Activated T-helper 2 cell treated with anti-CD3 and anti-CD28 coated beads, Interferon-gamma antibody, Interleukin-2, Interleukin-4, amounts not matched to agents 10 μg/mL and 5 μg/mL and 100 μg/mL, durations not matched to agents 14 hours and 24 hours and 36 hours (primary cell): ENCODE measurements around the gene PSKH1. TPM values are rescaled to one million over a fixed set of nuclear protein-coding genes. Genes with fewer than 3 reads are reported as not detected.

Experiments used
- DNase-seq: peaks from one replicate; pipeline ENCODE4 v3.0.0; 2021; ENCODE audit warnings: low spot score
- H3K27ac Mint-ChIP-seq: one replicate; pipeline ENCODE4 v1.8.0; 2021; ENCODE audit warnings: mixed read lengths
- H3K27me3 Mint-ChIP-seq: one replicate; pipeline ENCODE4 v1.8.0; 2021; ENCODE audit warnings: low read depth, mixed read lengths
- H3K36me3 Mint-ChIP-seq: one replicate; pipeline ENCODE4 v1.8.0; 2021; ENCODE audit warnings: low read depth, mixed read lengths
- H3K4me1 Mint-ChIP-seq: one replicate; pipeline ENCODE4 v1.8.0; 2021; ENCODE audit warnings: low read depth, mixed read lengths
- H3K4me3 Mint-ChIP-seq: one replicate; pipeline ENCODE4 v1.8.0; 2021; ENCODE audit warnings: low read depth, mild to moderate bottlenecking, moderate library complexity, mixed read lengths
- H3K9me3 Mint-ChIP-seq: one replicate; pipeline ENCODE4 v1.8.0; 2021; ENCODE audit warnings: mixed read lengths
- intact Hi-C: fragments of 100-400 bp; cut with micrococcal nuclease; formaldehyde crosslinking; loops from one replicate; pipeline ENCODE4 v1.15.1; 2023
- total RNA-seq: library from RNA; stranded (reverse); gene quantifications from 2 replicates; pipeline ENCODE4 v1.2.3, GENCODE V29; 2022

The PSKH1 gene
- total RNA-seq: 15.5 and 16.5 TPM in 2 replicates

- Mint-ChIP-seq H3K9me3 (no peaks in the 10 kb centered on the region), H3K4me3 (peak within 1 kb of the TSS; percentile 97), H3K36me3 (no peaks in the 10 kb centered on the region), H3K27me3 (no peaks in the 10 kb centered on the region), H3K27ac (peak within 1 kb of the TSS; percentile 91), H3K4me1 (peaks cover 19% of the 10 kb centered on the region)
- DNase-seq: peak; percentile 90
- intact Hi-C loops: loop anchor here (2.0 kb wide), 1 partner anchor 42 kb away; no protein-coding TSS in a partner anchor
Measured at GRCh38 chr16:67892899-67893742, at the start of gene PSKH1. PSKH1 (plus strand) TSS chr16:67893254; CDS start chr16:67908750, 15,496 bp downstream.

GRCh38 chr16:67843343-67843765 lies 49.7 kb upstream of the PSKH1 start:
- H3K4me3 Mint-ChIP-seq: peak overlapping the region; percentile 88
- peaks cover 19% of the 10 kb centered on the region for H3K36me3 Mint-ChIP-seq
- intact Hi-C loops: loop anchor here (10.0 kb wide), 1 partner anchor 599 kb away; the partner anchor contains the start of genes FHOD1 and SLC9A5
- no peak for DNase-seq
- H3K4me1 Mint-ChIP-seq: peaks cover 34% of the 10 kb centered on the region
- peak overlapping the region; percentile 85 for H3K27ac Mint-ChIP-seq
- no peaks in the 10 kb centered on the region for H3K27me3 Mint-ChIP-seq
- H3K9me3 Mint-ChIP-seq: no peaks in the 10 kb centered on the region

GRCh38 chr16:67844497-67844896 lies 48.6 kb upstream of the PSKH1 start:
- Mint-ChIP-seq H3K27me3 (no peaks in the 10 kb centered on the region), H3K4me3 (peak overlapping the region; percentile 88), H3K9me3 (no peaks in the 10 kb centered on the region), H3K4me1 (peaks cover 38% of the 10 kb centered on the region), H3K27ac (peak overlapping the region; percentile 1), H3K36me3 (peaks cover 23% of the 10 kb centered on the region)
- intact Hi-C loops: loop anchor here (10.0 kb wide), 1 partner anchor 600 kb away; the partner anchor contains the start of genes FHOD1 and SLC9A5
- DNase-seq: no peak

- Mint-ChIP-seq H3K4me3 (peak overlapping the region; percentile 93), H3K27me3 (no peaks in the 10 kb centered on the region), H3K4me1 (peaks cover 38% of the 10 kb centered on the region), H3K9me3 (no peaks in the 10 kb centered on the region), H3K27ac (peak overlapping the region; percentile 93), H3K36me3 (peaks cover 23% of the 10 kb centered on the region)
- intact Hi-C loops: loop anchor here (1.0 to 10.0 kb wide), 7 partner anchors 12 to 601 kb away; partner anchors contain the start of genes ACD, CTCF, FHOD1 and PARD6A
- no peak for DNase-seq
Measured at GRCh38 chr16:67845291-67846062, 47.6 kb upstream of the PSKH1 start.

- Mint-ChIP-seq H3K36me3 (peaks cover 23% of the 10 kb centered on the region), H3K27ac (peak overlapping the region; percentile 93), H3K4me1 (peaks cover 38% of the 10 kb centered on the region), H3K9me3 (no peaks in the 10 kb centered on the region), H3K27me3 (no peaks in the 10 kb centered on the region), H3K4me3 (peak overlapping the region; percentile 93)
- intact Hi-C loops: loop anchor here (1.0 to 10.0 kb wide), 7 partner anchors 13 to 601 kb away; partner anchors contain the start of genes ACD, CTCF, FHOD1 and PARD6A
- DNase-seq: no peak
Measured at GRCh38 chr16:67846063-67846319, 47.1 kb upstream of the PSKH1 start.

- Mint-ChIP-seq H3K9me3 (no peaks in the 10 kb centered on the region), H3K27ac (peak within 1 kb of the TSS; percentile 93), H3K4me1 (peaks cover 36% of the 10 kb centered on the region), H3K36me3 (peaks cover 23% of the 10 kb centered on the region), H3K4me3 (peak within 1 kb of the TSS; percentile 93), H3K27me3 (no peaks in the 10 kb centered on the region)
- intact Hi-C loops: loop anchor here (1.0 to 10.0 kb wide), 9 partner anchors 13 to 602 kb away; partner anchors contain the start of genes ACD, CTCF, FHOD1 and PARD6A
- DNase-seq: peak; percentile 96
Measured at GRCh38 chr16:67846320-67847063, 46.6 kb upstream of the PSKH1 start, which contains the start of gene NUTF2. NUTF2 (plus strand) TSS chr16:67846933; CDS start chr16:67865131, 18,198 bp downstream.

GRCh38 chr16:67847064-67847861 lies 45.8 kb upstream of the PSKH1 start, which contains the start of gene CENPT:
CENPT (minus strand) TSS chr16:67847693; CDS start chr16:67833859, 13,834 bp downstream.
- peak within 1 kb of the TSS; percentile 84 for H3K27ac Mint-ChIP-seq
- H3K4me3 Mint-ChIP-seq: peak within 1 kb of the TSS; percentile 93
- peaks cover 33% of the 10 kb centered on the region for H3K4me1 Mint-ChIP-seq
- no peaks in the 10 kb centered on the region for H3K27me3 Mint-ChIP-seq
- H3K9me3 Mint-ChIP-seq: no peaks in the 10 kb centered on the region
- intact Hi-C loops: loop anchor here (1.0 to 10.0 kb wide), 5 partner anchors 25 to 602 kb away; partner anchors contain the start of genes ACD, CTCF, FHOD1 and PARD6A
- H3K36me3 Mint-ChIP-seq: peaks cover 23% of the 10 kb centered on the region
- DNase-seq: no peak

- Mint-ChIP-seq H3K27ac (no peak overlapping the region), H3K9me3 (no peaks in the 10 kb centered on the region), H3K4me1 (peaks cover 32% of the 10 kb centered on the region), H3K36me3 (peaks cover 21% of the 10 kb centered on the region), H3K27me3 (no peaks in the 10 kb centered on the region), H3K4me3 (peak overlapping the region; percentile 91)
- intact Hi-C loops: loop anchor here (10.0 kb wide), 1 partner anchor 603 kb away; the partner anchor contains the start of genes FHOD1 and SLC9A5
- DNase-seq: no peak
Measured at GRCh38 chr16:67848118-67848517, 44.9 kb upstream of the PSKH1 start.

- DNase-seq: no peak
- H3K27me3 Mint-ChIP-seq: no peaks in the 10 kb centered on the region
- intact Hi-C loops: no loop called here
- peaks cover 9% of the 10 kb centered on the region for H3K4me1 Mint-ChIP-seq
- no peaks in the 10 kb centered on the region for H3K9me3 Mint-ChIP-seq
- H3K4me3 Mint-ChIP-seq: no peak overlapping the region
- peaks cover 12% of the 10 kb centered on the region for H3K36me3 Mint-ChIP-seq
- H3K27ac Mint-ChIP-seq: no peak overlapping the region
Measured at GRCh38 chr16:67853670-67854069, 39.4 kb upstream of the PSKH1 start.

GRCh38 chr16:67855789-67856188 lies 37.3 kb upstream of the PSKH1 start:
- Mint-ChIP-seq H3K27ac (no peak overlapping the region), H3K4me1 (peaks cover 6% of the 10 kb centered on the region), H3K9me3 (no peaks in the 10 kb centered on the region), H3K36me3 (peaks cover 11% of the 10 kb centered on the region), H3K4me3 (no peak overlapping the region), H3K27me3 (no peaks in the 10 kb centered on the region)
- DNase-seq: no peak
- intact Hi-C loops: no loop called here

GRCh38 chr16:67856927-67857546 lies 36.0 kb upstream of the PSKH1 start:
- intact Hi-C loops: no loop called here
- H3K9me3 Mint-ChIP-seq: no peaks in the 10 kb centered on the region
- H3K36me3 Mint-ChIP-seq: peaks cover 17% of the 10 kb centered on the region
- H3K4me1 Mint-ChIP-seq: peaks cover 8% of the 10 kb centered on the region
- no peaks in the 10 kb centered on the region for H3K27me3 Mint-ChIP-seq
- DNase-seq: no peak
- H3K4me3 Mint-ChIP-seq: no peak overlapping the region
- H3K27ac Mint-ChIP-seq: peak overlapping the region; percentile 4
